ENCODE results near the gene RGS8. TPM values are rescaled to one million over a fixed set of nuclear protein-coding genes. Genes with fewer than 3 reads are reported as not detected.

RGS8 gene
- total and polyA plus RNA-seq, 2 donors (not counting 1 experiment from before 2014, with no cell fraction given), result not detected

- H3K36me3 ChIP-seq (replicated peaks in 1 of 2; ENCODE audit: control extremely low read depth in 1 of 2, control insufficient read depth in 1 of 2, extremely low read depth in 1 of 2, insufficient read depth in 2 of 2, low read length in 1 of 2), result no peaks in the 10 kb centered on the region
- H3K79me2 ChIP-seq (ENCODE audit: control insufficient read depth, insufficient read depth, low read length), result no peaks in the 10 kb centered on the region
- H3K9me3 ChIP-seq (ENCODE audit: control extremely low read depth in 1 of 3, control insufficient read depth in 2 of 3, insufficient read depth in 1 of 3, low read length in 2 of 3), result no peaks in the 10 kb centered on the region
- no peaks in the 10 kb centered on the region for H3K4me1 ChIP-seq (ENCODE audit: control insufficient read depth in 2 of 2, insufficient read depth in 2 of 2, low read length in 2 of 2)
- H2AFZ ChIP-seq (ENCODE audit: insufficient read depth, low read depth, low read length, poor library complexity, severe bottlenecking), result no peak overlapping the region
- no peak overlapping the region for H3K9ac ChIP-seq (ENCODE audit: low read length)
- H4K20me1 ChIP-seq (ENCODE audit: control insufficient read depth, insufficient read depth, low read length, poor library complexity, severe bottlenecking), result no peaks in the 10 kb centered on the region
- peaks cover 13% of the 10 kb centered on the region for H3K27me3 Mint-ChIP-seq
- ChIA-PET POLR2A (no interaction called here), CTCF (no interaction called here)
- TF ChIP-seq EZH2 (IDR thresholded peaks at IDR 0.05; ENCODE audit: borderline replicate concordance, insufficient read depth, low read depth, low read length, poor library complexity, severe bottlenecking) (no peak), CTCF (IDR thresholded peaks at IDR 0.05) (no peak)
- ATAC-seq (ENCODE audit: low read depth) (no peak), DNase-seq (no peak)
- H3K4me1 Mint-ChIP-seq, result no peaks in the 10 kb centered on the region
- intact Hi-C loops (cut with micrococcal nuclease), result no loop called here
- no peak overlapping the region for H3K27ac Mint-ChIP-seq
- H3K4me3 Mint-ChIP-seq, result no peak overlapping the region
- H3K4me2 ChIP-seq (replicated peaks; ENCODE audit: low read depth, low read length, poor library complexity, severe bottlenecking), result no peak overlapping the region
- no peak overlapping the region for H3K4me3 ChIP-seq (ENCODE audit: control extremely low read depth in 1 of 5, extremely low read depth in 1 of 5, insufficient read depth in 1 of 5, low read depth in 2 of 5, low read length in 4 of 5)
- H3K9me3 Mint-ChIP-seq (ENCODE audit: insufficient read depth), result no peaks in the 10 kb centered on the region
- no peak overlapping the region for H3K27ac ChIP-seq (ENCODE audit: low read length in 2 of 2)
- H3K27me3 ChIP-seq (replicated peaks in 1 of 4; ENCODE audit: control extremely low read depth in 1 of 4, control insufficient read depth in 3 of 4, insufficient read depth in 4 of 4, low read length in 3 of 4), result peaks cover 0 to 3% (median 0%) of the 10 kb centered on the region in 4 experiments
Measured at GRCh38 chr1:182658055-182658454, 26.3 kb downstream of the RGS8 start.

GRCh38 chr1:182656842-182657397, 27.5 kb downstream of the RGS8 start:
- no peaks in the 10 kb centered on the region for H4K20me1 ChIP-seq (ENCODE audit: control insufficient read depth, insufficient read depth, low read length, poor library complexity, severe bottlenecking)

More at GRCh38 chr1:182656842-182657397, 27.5 kb downstream of the RGS8 start:
- Histone ChIP-seq H2AFZ (ENCODE audit: insufficient read depth, low read depth, low read length, poor library complexity, severe bottlenecking) (no peak overlapping the region), H3K79me2 (ENCODE audit: control insufficient read depth, insufficient read depth, low read length) (no peaks in the 10 kb centered on the region), H3K4me1 (ENCODE audit: control insufficient read depth in 2 of 2, insufficient read depth in 2 of 2, low read length in 2 of 2) (no peaks in the 10 kb centered on the region), H3K4me3 (ENCODE audit: control extremely low read depth in 1 of 5, extremely low read depth in 1 of 5, insufficient read depth in 1 of 5, low read depth in 2 of 5, low read length in 4 of 5) (no peak overlapping the region), H3K27ac (ENCODE audit: low read length in 2 of 2) (no peak overlapping the region), H3K9me3 (ENCODE audit: control extremely low read depth in 1 of 3, control insufficient read depth in 2 of 3, insufficient read depth in 1 of 3, low read length in 2 of 3) (no peaks in the 10 kb centered on the region), H3K36me3 (replicated peaks in 1 of 2; ENCODE audit: control extremely low read depth in 1 of 2, control insufficient read depth in 1 of 2, extremely low read depth in 1 of 2, insufficient read depth in 2 of 2, low read length in 1 of 2) (no peaks in the 10 kb centered on the region), H3K4me2 (replicated peaks; ENCODE audit: low read depth, low read length, poor library complexity, severe bottlenecking) (no peak overlapping the region), H3K27me3 (replicated peaks in 1 of 4; ENCODE audit: control extremely low read depth in 1 of 4, control insufficient read depth in 3 of 4, insufficient read depth in 4 of 4, low read length in 3 of 4) (peaks cover 0 to 3% (median 0%) of the 10 kb centered on the region in 4 experiments), H3K9ac (ENCODE audit: low read length) (no peak overlapping the region)
- 82% methylated on average over 2 of the region's 4 CpGs for WGBS (ENCODE audit: insufficient coverage)
- ChIA-PET POLR2A (no interaction called here), CTCF (interaction anchor here (0.6 kb wide), 1 partner anchor 100 kb away, joined by 4 read pairs; no protein-coding TSS in a partner anchor)
- no peaks in the 10 kb centered on the region for H3K4me1 Mint-ChIP-seq
- no peak for ATAC-seq (ENCODE audit: low read depth)
- DNase-seq, result no peak
- H3K9me3 Mint-ChIP-seq (ENCODE audit: insufficient read depth), result no peaks in the 10 kb centered on the region
- intact Hi-C loops (cut with micrococcal nuclease), result no loop called here
- H3K27ac Mint-ChIP-seq, result no peak overlapping the region
- H3K27me3 Mint-ChIP-seq, result peaks cover 9% of the 10 kb centered on the region
- no peak for TF ChIP-seq CTCF (IDR thresholded peaks at IDR 0.05)
- TF ChIP-seq EZH2 (IDR thresholded peaks at IDR 0.05; ENCODE audit: borderline replicate concordance, insufficient read depth, low read depth, low read length, poor library complexity, severe bottlenecking), result no peak
- H3K4me3 Mint-ChIP-seq, result no peak overlapping the region
